ENCODE results near the gene PEX5L. TPM values are rescaled to one million over a fixed set of nuclear protein-coding genes. Genes with fewer than 3 reads are reported as not detected.

The PEX5L gene
- total and polyA plus RNA-seq, 3 experiments from 2014 or later: 0.15 TPM; not detected in 2

DNA sequence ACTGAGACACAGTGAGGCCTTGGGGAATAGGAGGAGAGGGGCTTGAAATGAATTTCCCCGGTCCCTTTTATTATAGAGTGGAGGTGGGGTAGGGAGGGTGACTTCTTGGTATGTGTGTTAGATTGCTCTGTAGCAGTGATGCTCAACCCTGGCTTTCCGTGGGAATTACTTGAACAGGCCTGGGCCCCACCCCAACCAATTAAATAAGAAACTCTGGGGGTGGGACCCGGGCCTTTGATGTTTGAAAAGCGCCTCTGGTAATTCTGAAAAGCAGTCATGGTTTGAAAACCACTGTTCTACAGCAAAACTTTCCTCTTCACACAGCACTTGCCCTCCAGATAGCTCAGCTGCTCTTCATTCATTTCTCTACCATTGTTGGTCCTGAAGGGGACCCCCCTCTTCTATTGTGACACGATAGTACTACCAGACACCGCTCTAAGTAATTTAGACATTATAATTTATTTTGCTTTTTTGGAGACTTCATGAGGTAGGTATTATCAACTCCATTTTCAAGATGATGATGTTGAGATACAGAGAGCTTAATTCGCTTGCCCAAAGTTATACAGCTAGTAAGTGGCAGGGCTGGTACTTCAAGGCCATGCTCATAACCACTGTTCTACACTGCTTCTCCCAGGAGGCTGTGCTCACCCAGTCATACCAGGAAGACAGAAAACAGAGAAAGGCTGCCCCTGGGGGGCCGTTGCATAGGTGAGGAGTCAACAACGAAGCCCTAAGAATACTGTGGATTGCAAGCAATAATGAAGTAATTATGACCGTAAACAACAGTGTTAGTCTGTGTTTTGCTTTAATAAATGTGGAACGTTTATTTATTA, 176.2 kb downstream of the PEX5L start:
- DNase-seq: no peak
- H3K27ac ChIP-seq (ENCODE audit: low read depth, low read length): no peak overlapping the region
- Mint-ChIP-seq H3K36me3 (no peaks in the 10 kb centered on the region), H3K4me1 (no peaks in the 10 kb centered on the region), H3K27ac (no peak overlapping the region), H3K27me3 (peaks cover 5 to 8% of the 10 kb centered on the region in 2 donors), H3K4me3 (no peak overlapping the region), H3K9me3 (no peaks in the 10 kb centered on the region)
- H3K4me3 ChIP-seq (ENCODE audit: low read length): no peak overlapping the region
- POLR2A ChIA-PET: no interaction called here
- CTCF ChIA-PET: interaction anchor here (0.6 kb wide), 1 partner anchor 236 kb away, joined by 4 read pairs; no protein-coding TSS in a partner anchor
- no peaks in the 10 kb centered on the region for H3K4me1 ChIP-seq (ENCODE audit: insufficient read depth, low read length)
- no peaks in the 10 kb centered on the region for H3K36me3 ChIP-seq (ENCODE audit: insufficient read depth, low read length)
- no peaks in the 10 kb centered on the region for H3K27me3 ChIP-seq (ENCODE audit: insufficient read depth, low read length, poor library complexity, severe bottlenecking)
- H3K9me3 ChIP-seq (ENCODE audit: low read length): no peaks in the 10 kb centered on the region

DNA sequence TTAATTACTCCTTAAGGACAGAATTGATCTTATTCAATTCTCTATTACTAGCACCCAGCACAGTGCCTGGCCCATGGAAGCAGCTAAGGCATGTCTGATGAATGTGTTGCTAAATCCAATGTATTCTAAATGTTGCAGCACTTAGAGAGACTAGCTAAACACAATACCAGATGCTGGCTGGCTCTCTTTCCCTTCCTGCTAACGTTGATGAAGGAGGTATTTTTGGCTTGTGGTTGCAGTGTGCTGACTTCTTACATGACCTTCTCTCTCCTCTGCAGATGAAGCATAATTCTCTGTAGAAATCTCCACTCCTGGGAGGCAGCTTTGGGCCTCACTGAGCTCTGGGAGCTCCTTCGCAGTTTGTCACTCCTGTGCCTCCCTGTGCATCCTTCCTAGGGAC, 183.6 kb downstream of the PEX5L start:
- no peaks in the 10 kb centered on the region for H3K27me3 ChIP-seq (ENCODE audit: insufficient read depth, low read length, poor library complexity, severe bottlenecking)
- no peak overlapping the region for H3K4me3 Mint-ChIP-seq
- H3K36me3 ChIP-seq (ENCODE audit: insufficient read depth, low read length): no peaks in the 10 kb centered on the region
- H3K4me3 ChIP-seq (ENCODE audit: low read length): no peak overlapping the region
- no peaks in the 10 kb centered on the region for H3K4me1 Mint-ChIP-seq
- H3K27ac ChIP-seq (ENCODE audit: low read depth, low read length): no peak overlapping the region
- ChIA-PET CTCF (no interaction called here), POLR2A (no interaction called here)
- no peaks in the 10 kb centered on the region for H3K9me3 ChIP-seq (ENCODE audit: low read length)
- H3K27ac Mint-ChIP-seq: no peak overlapping the region
- no peaks in the 10 kb centered on the region for H3K36me3 Mint-ChIP-seq
- peaks cover 0 to 1% of the 10 kb centered on the region in 2 donors for H3K27me3 Mint-ChIP-seq
- H3K4me1 ChIP-seq (ENCODE audit: insufficient read depth, low read length): no peaks in the 10 kb centered on the region
- no peaks in the 10 kb centered on the region for H3K9me3 Mint-ChIP-seq
- DNase-seq: no peak

DNA sequence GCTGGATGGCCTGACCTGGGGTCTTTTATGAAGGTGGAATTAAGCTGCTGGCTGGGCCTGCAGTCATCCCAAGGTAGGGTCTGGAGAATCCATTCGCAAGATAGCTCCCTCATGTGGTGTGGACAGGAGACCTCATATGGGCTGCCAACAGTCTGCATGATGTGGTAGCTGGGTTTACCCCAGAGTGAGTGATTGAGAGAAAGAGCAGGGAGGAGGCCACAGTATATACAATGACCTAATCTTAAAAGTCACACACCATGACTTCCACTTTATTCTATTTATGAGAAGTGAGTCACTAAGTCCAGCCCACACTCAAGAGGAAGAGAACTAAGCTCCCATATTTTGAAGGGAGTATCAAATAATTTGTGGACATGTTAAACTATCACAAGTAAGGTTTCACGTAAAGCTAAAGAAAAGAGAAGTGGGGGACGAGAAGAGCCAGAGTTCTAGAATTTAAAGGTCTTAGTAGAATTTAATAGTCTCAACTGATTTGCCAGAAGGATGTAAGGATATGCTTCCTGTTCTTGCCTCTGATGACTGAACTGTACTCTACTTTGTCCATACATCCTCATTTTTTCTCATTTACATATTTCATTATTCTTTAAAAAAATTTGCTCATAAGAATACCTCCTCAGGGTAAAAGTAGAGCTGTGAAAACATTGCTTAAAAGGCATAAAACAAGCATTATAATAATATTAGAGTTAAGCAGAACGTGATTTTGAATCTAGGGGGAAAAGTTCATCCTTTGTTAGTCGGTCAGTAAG, 184.4 kb downstream of the PEX5L start:
- Mint-ChIP-seq H3K4me1 (no peaks in the 10 kb centered on the region), H3K9me3 (no peaks in the 10 kb centered on the region), H3K4me3 (no peak overlapping the region), H3K27ac (no peak overlapping the region), H3K36me3 (no peaks in the 10 kb centered on the region), H3K27me3 (peaks cover 0 to 1% of the 10 kb centered on the region in 2 donors)
- Histone ChIP-seq H3K27ac (ENCODE audit: low read depth, low read length) (no peak overlapping the region), H3K9me3 (ENCODE audit: low read length) (no peaks in the 10 kb centered on the region), H3K4me1 (ENCODE audit: insufficient read depth, low read length) (no peaks in the 10 kb centered on the region), H3K27me3 (ENCODE audit: insufficient read depth, low read length, poor library complexity, severe bottlenecking) (no peaks in the 10 kb centered on the region), H3K36me3 (ENCODE audit: insufficient read depth, low read length) (no peaks in the 10 kb centered on the region), H3K4me3 (ENCODE audit: low read length) (no peak overlapping the region)
- POLR2A ChIA-PET: no interaction called here
- no peak for DNase-seq
- CTCF ChIA-PET: no interaction called here

DNA sequence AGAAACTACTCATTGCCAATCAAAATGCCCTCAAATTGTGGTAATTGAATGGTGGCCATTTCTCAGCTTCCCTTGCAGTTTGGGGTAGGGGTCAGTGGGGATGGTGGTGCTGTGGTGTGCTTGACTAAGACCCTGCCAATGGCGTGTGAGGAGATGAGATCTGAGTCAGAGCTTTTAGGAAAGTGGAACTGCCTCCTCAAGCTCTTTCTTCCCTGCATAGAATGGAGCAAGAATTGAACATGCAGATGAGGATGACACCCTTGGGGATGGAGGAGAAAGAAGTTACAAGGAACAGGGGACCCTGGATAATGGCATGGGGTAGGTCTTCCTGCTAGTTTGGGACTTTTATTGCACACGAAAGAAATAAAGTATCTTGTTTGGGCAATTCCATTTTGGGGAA, 188.0 kb downstream of the PEX5L start:
- Histone ChIP-seq H3K4me1 (ENCODE audit: insufficient read depth, low read length) (no peaks in the 10 kb centered on the region), H3K27me3 (ENCODE audit: insufficient read depth, low read length, poor library complexity, severe bottlenecking) (no peaks in the 10 kb centered on the region), H3K36me3 (ENCODE audit: insufficient read depth, low read length) (no peaks in the 10 kb centered on the region), H3K27ac (ENCODE audit: low read depth, low read length) (no peak overlapping the region), H3K4me3 (ENCODE audit: low read length) (no peak overlapping the region), H3K9me3 (ENCODE audit: low read length) (no peaks in the 10 kb centered on the region)
- no peaks in the 10 kb centered on the region for H3K9me3 Mint-ChIP-seq
- ChIA-PET POLR2A (no interaction called here), CTCF (interaction anchor here (0.7 kb wide), 1 partner anchor 231 kb away, joined by 3 read pairs; no protein-coding TSS in a partner anchor)
- H3K36me3 Mint-ChIP-seq: no peaks in the 10 kb centered on the region
- DNase-seq: no peak
- peak overlapping the region in 1 of 8 donors; percentile 0 for H3K27ac Mint-ChIP-seq
- peaks cover 0 to 1% of the 10 kb centered on the region in 2 donors for H3K27me3 Mint-ChIP-seq
- no peaks in the 10 kb centered on the region for H3K4me1 Mint-ChIP-seq
- no peak overlapping the region for H3K4me3 Mint-ChIP-seq

DNA sequence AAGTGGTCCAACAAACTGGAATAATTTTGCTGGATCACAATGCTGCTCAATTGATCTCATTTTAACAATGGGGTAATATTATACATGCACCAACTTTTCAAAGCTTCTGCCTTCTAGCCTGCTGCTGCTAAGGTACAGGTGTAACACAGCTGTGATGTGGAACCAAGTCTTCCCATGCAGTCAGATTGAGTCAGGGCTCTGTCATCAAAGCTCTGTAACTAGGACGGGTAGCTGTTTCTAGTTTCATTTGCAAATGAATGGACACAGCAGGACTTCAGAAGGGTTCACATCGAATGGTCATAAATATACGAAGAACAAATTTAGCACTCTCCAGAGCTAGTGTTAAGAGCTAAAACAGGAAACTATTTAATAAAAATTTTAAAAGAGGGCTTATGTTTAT, 194.7 kb downstream of the PEX5L start:
- CTCF ChIA-PET: no interaction called here
- Histone ChIP-seq H3K27ac (ENCODE audit: low read depth, low read length) (no peak overlapping the region), H3K4me1 (ENCODE audit: insufficient read depth, low read length) (no peaks in the 10 kb centered on the region), H3K36me3 (ENCODE audit: insufficient read depth, low read length) (no peaks in the 10 kb centered on the region), H3K27me3 (ENCODE audit: insufficient read depth, low read length, poor library complexity, severe bottlenecking) (no peaks in the 10 kb centered on the region), H3K4me3 (ENCODE audit: low read length) (no peak overlapping the region), H3K9me3 (ENCODE audit: low read length) (no peaks in the 10 kb centered on the region)
- H3K27me3 Mint-ChIP-seq: peaks cover 3 to 8% of the 10 kb centered on the region in 2 donors
- no peak overlapping the region for H3K27ac Mint-ChIP-seq
- H3K4me1 Mint-ChIP-seq: no peaks in the 10 kb centered on the region
- H3K36me3 Mint-ChIP-seq: no peaks in the 10 kb centered on the region
- POLR2A ChIA-PET: no interaction called here
- H3K4me3 Mint-ChIP-seq: no peak overlapping the region
- no peaks in the 10 kb centered on the region for H3K9me3 Mint-ChIP-seq
- DNase-seq: no peak

DNA sequence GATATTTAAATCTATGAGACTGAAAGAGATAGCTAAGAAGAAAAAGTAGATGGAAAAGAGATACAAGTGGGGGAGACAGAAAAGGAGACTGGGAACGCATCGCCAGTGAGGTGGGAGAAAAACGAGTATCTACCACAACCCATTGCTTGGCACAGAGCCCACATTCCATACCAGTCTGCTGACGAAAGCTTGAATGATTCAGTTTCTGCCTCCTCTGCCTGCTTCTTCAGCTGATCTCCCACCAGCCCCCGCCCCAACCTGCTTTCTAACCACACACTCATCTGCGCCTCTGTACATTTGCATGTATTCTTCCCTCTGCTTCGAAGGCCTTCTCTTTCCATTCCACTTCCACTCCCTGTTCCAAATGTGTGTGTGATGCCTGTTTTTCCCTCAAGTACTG, 195.8 kb downstream of the PEX5L start:
- Histone ChIP-seq H3K9me3 (ENCODE audit: low read length) (no peaks in the 10 kb centered on the region), H3K27ac (ENCODE audit: low read depth, low read length) (no peak overlapping the region), H3K27me3 (ENCODE audit: insufficient read depth, low read length, poor library complexity, severe bottlenecking) (no peaks in the 10 kb centered on the region), H3K4me3 (ENCODE audit: low read length) (no peak overlapping the region), H3K4me1 (ENCODE audit: insufficient read depth, low read length) (no peaks in the 10 kb centered on the region), H3K36me3 (ENCODE audit: insufficient read depth, low read length) (no peaks in the 10 kb centered on the region)
- Mint-ChIP-seq H3K27ac (no peak overlapping the region), H3K4me3 (no peak overlapping the region), H3K4me1 (no peaks in the 10 kb centered on the region), H3K27me3 (peaks cover 3 to 8% of the 10 kb centered on the region in 2 donors), H3K9me3 (no peaks in the 10 kb centered on the region), H3K36me3 (no peaks in the 10 kb centered on the region)
- no peak for DNase-seq
- ChIA-PET CTCF (no interaction called here), POLR2A (no interaction called here)

DNA sequence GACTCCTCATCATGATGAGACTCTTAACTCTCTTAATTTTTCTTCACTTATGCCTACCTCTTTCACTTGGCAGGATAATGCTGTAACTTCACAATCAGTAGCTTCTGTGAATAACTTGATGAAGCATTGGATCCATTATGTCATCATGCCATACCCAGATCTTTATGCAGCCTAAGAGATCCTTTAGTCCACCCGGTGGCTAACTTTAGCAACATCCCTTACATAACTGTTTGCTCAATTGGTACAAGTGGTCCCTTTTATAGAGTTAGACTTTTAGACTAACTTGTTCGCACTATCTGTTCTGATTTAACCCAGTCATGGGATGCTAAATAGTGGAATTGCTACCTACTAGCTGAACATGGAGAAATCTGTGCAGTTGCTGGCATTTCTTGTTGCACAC, 199.4 kb downstream of the PEX5L start:
- H3K27me3 ChIP-seq (ENCODE audit: insufficient read depth, low read length, poor library complexity, severe bottlenecking): no peaks in the 10 kb centered on the region
- CTCF ChIA-PET: no interaction called here
- no peak overlapping the region for H3K27ac ChIP-seq (ENCODE audit: low read depth, low read length)
- no peaks in the 10 kb centered on the region for H3K9me3 ChIP-seq (ENCODE audit: low read length)
- Mint-ChIP-seq H3K4me3 (no peak overlapping the region), H3K9me3 (no peaks in the 10 kb centered on the region), H3K27ac (no peak overlapping the region), H3K4me1 (no peaks in the 10 kb centered on the region), H3K36me3 (no peaks in the 10 kb centered on the region), H3K27me3 (peaks cover 3 to 16% of the 10 kb centered on the region in 2 donors)
- H3K4me3 ChIP-seq (ENCODE audit: low read length): no peak overlapping the region
- no peak for DNase-seq
- no peaks in the 10 kb centered on the region for H3K4me1 ChIP-seq (ENCODE audit: insufficient read depth, low read length)
- H3K36me3 ChIP-seq (ENCODE audit: insufficient read depth, low read length): no peaks in the 10 kb centered on the region
- POLR2A ChIA-PET: no interaction called here

DNA sequence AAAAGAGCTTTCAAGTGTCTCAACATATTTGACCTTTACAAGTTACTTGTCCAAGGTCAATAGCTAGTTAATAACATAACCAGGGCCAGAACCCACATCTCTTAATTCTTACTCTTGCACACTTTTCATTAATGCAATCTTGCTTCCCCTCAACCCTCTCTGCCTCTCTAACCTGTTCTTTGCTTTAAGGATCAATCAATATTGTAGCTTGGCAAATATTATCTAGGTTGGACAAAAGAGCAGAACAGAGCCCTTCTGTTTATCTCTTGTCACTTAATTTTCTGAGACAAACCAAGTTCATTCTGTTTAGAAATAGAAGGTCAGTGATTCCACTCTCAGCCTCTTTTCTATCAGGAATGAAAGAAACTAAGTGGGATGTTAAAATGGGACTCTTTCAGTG, 203.4 kb downstream of the PEX5L start:
- Histone ChIP-seq H3K9me3 (ENCODE audit: low read length) (no peaks in the 10 kb centered on the region), H3K4me1 (ENCODE audit: insufficient read depth, low read length) (no peaks in the 10 kb centered on the region), H3K27ac (ENCODE audit: low read depth, low read length) (no peak overlapping the region), H3K27me3 (ENCODE audit: insufficient read depth, low read length, poor library complexity, severe bottlenecking) (no peaks in the 10 kb centered on the region), H3K36me3 (ENCODE audit: insufficient read depth, low read length) (no peaks in the 10 kb centered on the region), H3K4me3 (ENCODE audit: low read length) (no peak overlapping the region)
- Mint-ChIP-seq H3K4me3 (no peak overlapping the region), H3K36me3 (no peaks in the 10 kb centered on the region), H3K27ac (no peak overlapping the region), H3K4me1 (no peaks in the 10 kb centered on the region), H3K27me3 (peaks cover 0 to 7% of the 10 kb centered on the region in 2 donors), H3K9me3 (no peaks in the 10 kb centered on the region)
- POLR2A ChIA-PET: no interaction called here
- no peak for DNase-seq
- CTCF ChIA-PET: no interaction called here
